ENCODE data around the gene NOC4L. TPM values are rescaled to one million over a fixed set of nuclear protein-coding genes. Genes with fewer than 3 reads are reported as not detected.
A peak's percentile ranks its signal among the peaks of the same experiment; 100 is the strongest.

The NOC4L gene
- polyA plus RNA-seq, 10 donors, result 7.6 to 15.2 (median 10.7) TPM

DNA sequence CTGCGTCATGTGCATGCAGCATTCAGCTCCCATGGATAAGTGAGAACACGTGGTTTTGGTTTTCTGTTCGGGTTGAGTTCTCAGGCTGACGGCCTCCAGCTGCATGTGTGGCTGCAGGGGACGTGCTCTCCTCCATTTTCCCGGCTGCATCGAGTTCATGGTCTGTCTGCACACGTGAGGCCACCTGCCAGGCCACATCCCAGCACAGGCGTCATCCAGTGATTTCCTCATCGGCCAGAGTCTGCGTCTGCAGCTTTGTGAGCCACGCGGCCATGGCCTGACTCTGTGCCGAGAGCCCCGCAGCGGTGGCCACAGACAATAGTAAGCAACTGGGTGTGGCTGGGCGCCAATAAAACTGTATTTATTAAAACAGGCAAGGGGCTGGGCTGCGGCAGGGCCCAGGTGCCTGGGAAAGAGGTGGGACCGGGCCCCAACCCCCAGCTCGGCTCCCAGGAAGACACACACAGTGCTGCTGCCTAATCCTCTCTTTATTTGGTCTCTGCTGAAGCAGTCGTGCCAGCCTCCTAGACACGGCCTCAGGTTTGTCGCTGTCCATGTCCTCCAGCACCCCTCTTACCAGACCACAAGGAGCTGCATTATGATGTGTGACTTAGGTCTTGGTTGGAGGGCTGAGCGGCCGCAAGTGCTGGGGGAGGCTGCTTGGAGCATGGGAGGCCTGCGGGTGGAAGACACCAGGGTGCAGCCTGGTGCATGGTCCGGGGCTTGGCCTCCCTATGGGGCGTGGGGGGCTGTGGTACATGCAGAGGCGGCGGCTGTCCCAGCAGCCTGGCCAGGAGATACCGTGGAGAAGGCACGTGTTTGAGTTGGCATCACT is 52.0 kb downstream of the NOC4L start:
- peak in 1 of 3 donors; percentile 60 for DNase-seq

DNA sequence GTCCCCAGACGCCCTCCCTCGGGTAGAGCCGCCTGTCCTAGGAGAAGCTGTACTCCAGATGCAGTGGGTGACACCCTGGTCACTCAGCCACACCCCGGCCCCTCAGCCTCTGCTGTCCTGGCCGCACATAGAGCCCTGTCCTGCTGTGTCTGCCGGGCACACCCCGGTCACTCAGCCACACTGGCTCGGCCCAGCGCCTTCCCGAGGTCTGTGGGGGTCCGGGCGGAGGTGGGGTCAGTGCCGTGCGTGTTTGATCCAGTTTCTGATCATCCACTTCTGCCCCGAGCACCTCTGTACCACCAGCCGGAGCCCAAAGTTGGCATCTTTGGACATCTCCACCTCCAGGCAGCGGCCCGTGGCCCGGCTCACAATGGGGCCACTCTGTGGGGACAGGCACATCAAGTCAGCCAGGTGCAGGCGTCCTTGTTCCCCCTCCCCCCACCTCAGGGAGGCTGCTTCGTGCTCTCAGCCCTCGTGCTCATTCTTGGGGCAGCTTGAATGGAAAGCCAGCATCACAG is 52.7 kb downstream of the NOC4L start:
- DNase-seq, result no peak

DNA sequence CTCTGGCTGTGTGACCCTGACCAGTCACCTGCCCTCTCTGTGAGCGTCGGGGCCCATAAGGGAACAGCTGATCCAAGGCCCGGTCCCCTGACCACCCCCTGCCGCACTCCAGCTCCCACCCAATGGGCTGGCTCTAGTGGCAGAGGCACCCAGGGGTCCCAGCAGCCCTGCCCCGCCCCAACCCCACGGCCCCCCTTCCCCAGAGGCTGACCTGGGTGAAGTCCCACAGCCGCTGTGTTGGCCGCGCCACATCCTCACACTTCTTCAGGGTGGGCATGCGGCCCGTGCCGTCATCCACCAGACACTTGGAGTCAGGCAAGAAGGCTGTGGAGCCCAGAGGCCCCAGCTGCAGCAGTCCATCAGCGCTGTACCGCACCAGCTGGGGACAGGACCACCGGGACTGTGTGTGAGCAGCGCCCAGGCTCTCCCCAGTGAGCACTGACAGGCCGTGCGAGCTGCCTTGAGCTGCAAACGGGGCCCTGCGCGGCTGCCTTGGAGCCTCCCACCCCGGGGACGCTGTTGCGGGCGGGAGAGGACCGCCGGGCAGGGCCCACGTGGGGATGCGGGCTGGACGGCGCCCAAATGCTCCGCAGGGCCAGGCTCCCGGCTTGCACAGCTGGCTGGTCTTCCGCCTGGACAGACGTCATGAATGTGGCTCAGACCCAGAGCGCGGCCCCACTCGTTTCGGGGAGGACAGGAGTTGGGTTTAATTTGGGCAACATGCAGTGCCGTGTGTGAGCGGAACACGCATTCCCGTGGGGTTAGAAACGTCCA is 53.5 kb downstream of the NOC4L start:
- DNase-seq, result peak in 2 of 3 donors; percentile 37 to 66

DNA sequence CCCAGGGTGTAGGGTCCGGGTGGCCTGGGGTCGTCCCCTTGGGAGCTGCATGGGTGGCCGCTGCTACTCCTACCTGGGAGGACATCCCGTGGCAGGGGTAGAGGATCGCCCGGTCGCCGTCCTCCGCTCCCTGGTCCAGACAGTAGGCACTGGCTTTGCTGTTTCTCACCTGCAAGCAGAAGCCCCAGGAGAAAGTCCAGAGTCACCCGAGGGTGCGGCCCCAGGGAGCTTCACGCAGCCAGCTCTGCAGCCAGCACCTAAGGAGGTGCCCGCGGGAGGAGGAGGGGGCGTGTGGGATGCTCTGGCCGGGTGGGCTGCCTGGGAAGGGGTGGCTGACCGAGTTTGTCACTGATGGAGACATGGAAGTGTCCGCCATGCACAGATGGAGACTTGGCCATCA is 54.8 kb downstream of the NOC4L start:
- DNase-seq, result no peak

DNA sequence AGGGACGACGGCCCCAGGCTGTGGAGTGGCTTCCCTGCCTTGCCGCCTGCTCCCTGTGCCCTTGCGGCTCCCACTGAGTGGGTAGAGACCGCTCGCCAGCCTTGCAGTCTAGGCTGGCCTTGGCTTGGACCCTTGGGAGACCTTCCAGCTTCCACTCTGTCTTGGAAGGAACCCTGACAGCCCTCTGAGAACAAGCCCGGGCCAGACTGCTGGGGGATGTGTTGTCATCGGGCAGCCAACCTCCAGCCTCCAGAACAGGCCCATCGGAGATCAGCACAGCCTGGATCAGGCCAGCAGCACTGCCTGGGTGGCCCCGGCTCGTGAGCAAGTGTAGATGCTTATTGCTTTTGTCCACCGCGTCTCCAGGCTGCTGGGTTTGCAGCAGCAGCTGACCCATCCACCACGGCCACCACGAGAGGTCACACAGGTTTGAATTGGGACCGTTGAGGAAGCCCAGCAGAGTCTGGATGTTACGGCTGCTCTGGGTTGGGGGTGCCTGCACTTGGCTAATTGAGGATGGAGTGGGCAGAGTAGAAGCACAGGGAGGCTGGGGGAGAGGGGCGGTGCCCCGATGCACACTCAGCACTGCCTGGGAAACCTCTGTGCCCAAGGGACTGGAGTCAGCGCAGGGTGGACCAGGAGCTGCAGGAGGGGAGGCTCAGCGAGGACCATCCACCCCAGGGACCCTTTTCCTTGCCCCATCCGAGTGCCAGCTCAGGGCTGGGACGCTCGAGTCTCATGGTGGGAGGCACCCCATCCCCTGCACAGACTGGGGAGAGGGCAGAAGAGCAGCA is 55.5 kb downstream of the NOC4L start:
- no peak for DNase-seq

DNA sequence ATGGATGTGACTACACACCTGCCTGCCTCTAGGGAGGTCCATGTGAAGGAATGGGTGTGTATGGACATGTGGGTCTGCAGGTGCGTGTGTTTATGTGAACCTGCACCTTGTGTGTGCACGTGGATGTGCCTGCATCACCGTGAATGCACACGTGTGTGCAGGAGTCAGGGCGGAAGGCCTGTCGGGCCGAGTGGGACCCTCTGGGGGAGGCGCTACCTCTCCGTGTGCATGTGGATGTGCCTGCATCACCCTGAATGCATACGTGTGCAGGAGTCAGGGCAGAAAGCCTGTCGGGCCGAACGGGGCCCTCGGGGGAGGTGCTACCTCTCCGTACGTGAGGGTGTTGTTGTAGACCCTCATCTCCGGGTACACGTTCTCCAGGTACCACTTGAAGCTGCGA is 56.5 kb downstream of the NOC4L start:
- DNase-seq, result no peak

DNA sequence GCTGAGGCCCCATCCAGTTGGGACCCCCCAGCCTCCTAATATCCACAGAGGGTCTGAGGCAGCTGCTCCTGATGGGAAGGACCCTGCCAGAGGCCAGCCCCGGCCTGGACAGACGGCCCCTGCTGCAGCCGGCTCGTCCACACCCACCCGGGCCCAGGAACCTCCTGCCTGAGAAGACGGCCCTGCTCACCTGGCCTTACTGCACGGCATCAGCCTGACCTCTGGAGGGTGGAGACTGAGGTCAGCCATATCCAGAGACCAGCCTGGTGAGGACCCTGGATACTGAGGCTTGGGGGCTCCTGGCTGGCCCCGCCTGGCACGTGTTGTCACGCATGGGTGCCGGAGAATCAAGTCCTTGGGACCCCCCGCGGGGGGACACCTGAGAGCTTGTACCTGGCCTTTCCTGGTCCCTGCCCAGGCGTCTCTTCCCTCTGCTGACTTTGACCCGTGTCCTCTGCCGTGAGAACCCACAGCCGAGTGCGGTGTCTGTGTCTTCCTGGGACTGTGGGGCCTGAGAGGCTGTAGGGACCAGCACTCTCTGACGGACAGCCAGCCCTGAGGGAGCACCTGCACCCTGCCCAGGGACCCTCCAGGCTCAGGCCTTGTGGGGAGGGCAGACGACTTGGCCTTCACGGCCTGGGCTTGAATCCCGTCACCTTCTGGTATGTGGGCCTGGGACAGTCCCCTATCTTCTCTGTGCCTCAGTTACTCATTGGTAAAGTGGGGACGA is 57.3 kb downstream of the NOC4L start:
- no peak for DNase-seq

Other genes with a start within 250 kb of the NOC4L start
- gene ULK1, start 249.8 kb upstream of the NOC4L start, polyA plus RNA-seq (ENCODE audit: insufficient read length in 10 of 10), result 10 to 100 TPM; 15.0 to 26.0 (median 18.4) TPM
- 10 to 100 TPM in 7 of 10 donors, 1 to 10 TPM in 3; 7.1 to 14.1 (median 11.7) TPM for gene PUS1, start 215.2 kb upstream of the NOC4L start, polyA plus RNA-seq (ENCODE audit: insufficient read length in 10 of 10)
- 10 to 100 TPM; 18.9 to 31.9 (median 23.4) TPM for gene EP400, start 194.5 kb upstream of the NOC4L start, polyA plus RNA-seq (ENCODE audit: insufficient read length in 10 of 10)
- 10 to 100 TPM in 8 of 10 donors, 1 to 10 TPM in 2; 7.0 to 19.3 (median 13.2) TPM for gene DDX51, start 138 bp upstream of the NOC4L start, polyA plus RNA-seq (ENCODE audit: insufficient read length in 10 of 10)
- gene GALNT9, start 185.1 kb downstream of the NOC4L start, polyA plus RNA-seq (ENCODE audit: insufficient read length in 10 of 10), result 1 to 10 TPM in 7 of 10 donors, under 1 TPM in 3; 0.84 to 2.9 (median 1.6) TPM

All from muscle of back (tissue), 11 donors.